Stimulated activated CD8-positive, alpha-beta memory T cell treated with anti-CD3 and anti-CD28 coated beads, Interleukin-12 subunit alpha, Interleukin-12 subunit beta, amount 100 ng/mL, for 24 hours (primary cell): ENCODE measurements around the gene PIEZO1.
"Not testable (repeated sequence)": the region's sequence is repeated elsewhere in the genome, so short reads cannot be mapped to it uniquely, and the experiment has no call there.

Experiments used
- DNase-seq: peaks from one replicate; pipeline ENCODE4 v3.0.0-alpha.2; 2020; ENCODE audit errors: extremely low read depth

The PIEZO1 gene, protein sequence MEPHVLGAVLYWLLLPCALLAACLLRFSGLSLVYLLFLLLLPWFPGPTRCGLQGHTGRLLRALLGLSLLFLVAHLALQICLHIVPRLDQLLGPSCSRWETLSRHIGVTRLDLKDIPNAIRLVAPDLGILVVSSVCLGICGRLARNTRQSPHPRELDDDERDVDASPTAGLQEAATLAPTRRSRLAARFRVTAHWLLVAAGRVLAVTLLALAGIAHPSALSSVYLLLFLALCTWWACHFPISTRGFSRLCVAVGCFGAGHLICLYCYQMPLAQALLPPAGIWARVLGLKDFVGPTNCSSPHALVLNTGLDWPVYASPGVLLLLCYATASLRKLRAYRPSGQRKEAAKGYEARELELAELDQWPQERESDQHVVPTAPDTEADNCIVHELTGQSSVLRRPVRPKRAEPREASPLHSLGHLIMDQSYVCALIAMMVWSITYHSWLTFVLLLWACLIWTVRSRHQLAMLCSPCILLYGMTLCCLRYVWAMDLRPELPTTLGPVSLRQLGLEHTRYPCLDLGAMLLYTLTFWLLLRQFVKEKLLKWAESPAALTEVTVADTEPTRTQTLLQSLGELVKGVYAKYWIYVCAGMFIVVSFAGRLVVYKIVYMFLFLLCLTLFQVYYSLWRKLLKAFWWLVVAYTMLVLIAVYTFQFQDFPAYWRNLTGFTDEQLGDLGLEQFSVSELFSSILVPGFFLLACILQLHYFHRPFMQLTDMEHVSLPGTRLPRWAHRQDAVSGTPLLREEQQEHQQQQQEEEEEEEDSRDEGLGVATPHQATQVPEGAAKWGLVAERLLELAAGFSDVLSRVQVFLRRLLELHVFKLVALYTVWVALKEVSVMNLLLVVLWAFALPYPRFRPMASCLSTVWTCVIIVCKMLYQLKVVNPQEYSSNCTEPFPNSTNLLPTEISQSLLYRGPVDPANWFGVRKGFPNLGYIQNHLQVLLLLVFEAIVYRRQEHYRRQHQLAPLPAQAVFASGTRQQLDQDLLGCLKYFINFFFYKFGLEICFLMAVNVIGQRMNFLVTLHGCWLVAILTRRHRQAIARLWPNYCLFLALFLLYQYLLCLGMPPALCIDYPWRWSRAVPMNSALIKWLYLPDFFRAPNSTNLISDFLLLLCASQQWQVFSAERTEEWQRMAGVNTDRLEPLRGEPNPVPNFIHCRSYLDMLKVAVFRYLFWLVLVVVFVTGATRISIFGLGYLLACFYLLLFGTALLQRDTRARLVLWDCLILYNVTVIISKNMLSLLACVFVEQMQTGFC (N-terminal part only)

DNA sequence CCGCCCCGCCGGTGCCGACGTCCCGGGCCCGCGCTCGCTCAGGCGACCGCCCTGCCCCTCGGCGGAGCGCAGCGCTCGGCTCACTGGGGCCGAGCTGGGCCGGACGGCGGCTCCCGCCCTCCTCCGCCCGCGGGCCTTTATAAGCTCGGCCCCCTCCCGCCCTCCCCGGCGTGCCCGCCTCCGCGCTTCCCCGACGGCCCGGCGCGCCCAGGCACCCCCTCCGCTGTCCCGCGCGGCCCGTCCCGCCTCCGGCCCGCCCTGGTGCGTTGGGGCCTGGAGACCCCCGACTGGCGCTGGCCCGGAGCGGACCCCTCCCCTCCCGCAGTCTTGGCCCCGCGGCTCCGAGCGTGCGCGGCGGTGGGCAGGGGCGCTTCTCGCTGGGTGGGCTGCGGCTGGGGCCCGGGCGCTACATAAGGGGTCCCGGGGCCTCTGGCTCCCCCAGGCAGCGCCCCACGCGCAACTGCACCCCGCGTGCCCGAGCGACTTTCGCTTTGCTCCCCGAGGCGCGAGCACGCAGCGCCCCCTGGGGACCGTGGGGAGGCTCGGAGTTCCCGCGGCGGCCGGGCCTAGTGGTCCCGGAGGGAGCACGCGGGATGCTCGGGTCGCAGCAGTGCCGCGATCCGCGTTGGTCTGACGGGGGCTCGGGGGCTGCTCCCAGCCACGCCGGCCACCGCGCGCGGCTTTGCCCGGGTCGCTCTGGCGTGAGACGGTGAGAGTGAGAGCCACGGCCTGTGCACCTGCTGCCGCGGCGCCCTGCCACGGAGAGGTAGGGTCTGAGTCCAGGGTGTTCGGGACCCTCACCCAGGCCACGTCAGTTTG is at the start of gene PIEZO1:
Gene PIEZO1 (minus strand): TSS at position 115 of the 819 bp plus-strand sequence. CDS start 256 bp downstream, outside the sequence.
- no peak for DNase-seq

DNA sequence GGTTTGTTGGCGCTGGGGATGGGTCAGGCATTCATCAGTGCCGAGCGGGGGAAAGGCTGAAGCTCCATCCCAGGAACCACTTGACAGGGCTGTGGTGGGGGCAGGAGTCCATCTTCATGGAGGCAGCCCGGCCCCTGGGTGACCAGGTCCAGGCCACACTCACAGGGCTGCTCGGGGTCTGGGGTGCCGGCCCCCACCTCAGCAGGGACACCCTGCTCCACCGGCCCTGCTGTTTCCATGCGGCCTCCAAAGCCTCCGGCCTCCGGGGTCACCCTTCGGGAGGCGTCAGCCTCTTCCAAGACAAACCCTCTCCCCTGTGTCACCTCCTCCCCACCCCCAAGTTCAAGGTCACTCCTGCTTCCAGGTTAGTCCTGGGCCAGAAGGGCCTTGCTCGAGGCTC is 49.6 kb upstream of the PIEZO1 start:
- no peak for DNase-seq

DNA sequence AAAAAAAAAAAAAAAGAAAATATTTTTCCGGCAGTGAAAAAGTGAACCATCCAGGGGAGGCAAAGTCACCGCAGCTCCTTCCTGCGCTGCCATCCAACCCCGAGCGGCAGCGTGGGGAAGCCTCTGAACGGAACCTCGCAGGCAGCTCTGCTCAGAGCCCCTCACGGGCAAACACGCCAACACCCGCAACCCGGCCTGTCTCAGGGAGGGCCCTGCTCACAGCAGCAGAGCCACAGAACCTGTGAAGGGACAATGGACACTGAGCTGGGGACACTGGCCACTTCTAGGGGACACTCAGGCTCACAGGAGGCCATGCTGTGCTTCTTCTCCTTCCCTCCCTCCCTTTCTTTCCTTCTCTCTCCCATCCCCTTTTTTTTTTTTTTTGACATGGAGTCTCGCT is 48.1 kb upstream of the PIEZO1 start:
- no peak for DNase-seq

DNA sequence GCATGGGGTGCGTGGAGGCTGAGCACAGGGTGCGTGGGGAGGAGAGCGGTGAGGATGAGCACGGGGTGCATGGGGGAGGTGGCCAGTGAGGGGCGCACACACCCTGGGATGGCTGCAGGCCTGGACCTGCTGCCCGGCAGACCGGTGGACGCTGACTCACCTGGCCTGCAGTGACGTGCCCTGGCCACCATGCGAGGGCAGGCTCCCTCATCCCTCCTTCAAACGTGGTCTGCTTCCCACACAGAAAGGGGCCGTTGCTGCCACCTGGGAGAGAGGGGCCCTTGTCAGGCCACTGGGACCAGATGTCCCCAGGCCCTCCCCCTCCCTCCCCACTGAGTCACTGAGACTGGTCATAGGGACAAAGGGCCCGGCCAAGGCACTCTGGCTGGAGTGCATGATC is 46.8 kb upstream of the PIEZO1 start:
- no peak for DNase-seq

DNA sequence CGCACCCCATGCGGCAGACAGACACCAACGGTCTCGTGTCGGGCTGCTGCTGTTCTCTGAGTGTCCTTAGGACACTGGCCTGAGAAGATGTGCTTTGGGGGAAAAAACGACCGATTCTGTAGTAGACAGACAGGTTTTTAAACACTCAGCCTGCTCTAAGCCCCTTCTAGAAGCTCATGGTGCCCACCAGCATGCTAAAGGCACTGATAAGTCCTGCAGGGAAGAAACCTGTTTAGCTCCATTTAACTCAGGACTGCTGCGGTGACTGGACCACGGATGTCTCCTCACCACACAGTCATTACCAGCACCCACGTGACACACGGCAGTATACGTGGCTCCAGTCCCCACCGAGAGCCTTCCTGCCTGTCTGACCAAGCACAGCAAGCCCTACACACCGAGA is 45.8 kb upstream of the PIEZO1 start:
- DNase-seq: no peak

DNA sequence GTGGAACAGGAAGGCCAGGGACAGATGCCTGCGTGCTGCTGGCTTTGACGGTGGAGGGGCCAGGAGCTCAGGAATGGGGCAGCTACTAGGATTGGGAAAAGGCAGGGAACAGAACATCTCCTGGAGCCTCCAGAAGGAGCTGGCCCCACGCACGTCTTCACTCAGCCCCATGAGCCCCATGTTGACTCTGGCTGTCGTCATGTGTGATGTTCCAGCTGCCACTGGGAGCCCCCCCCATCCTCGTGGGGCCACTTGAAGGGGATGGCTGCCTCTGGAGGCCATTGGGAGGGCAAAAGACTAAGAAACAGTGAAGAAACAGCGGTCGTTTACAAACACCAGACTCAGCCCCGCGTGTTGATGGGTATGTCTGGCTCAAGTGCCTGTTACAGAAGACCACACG is 45.2 kb upstream of the PIEZO1 start:
- DNase-seq: no peak

DNA sequence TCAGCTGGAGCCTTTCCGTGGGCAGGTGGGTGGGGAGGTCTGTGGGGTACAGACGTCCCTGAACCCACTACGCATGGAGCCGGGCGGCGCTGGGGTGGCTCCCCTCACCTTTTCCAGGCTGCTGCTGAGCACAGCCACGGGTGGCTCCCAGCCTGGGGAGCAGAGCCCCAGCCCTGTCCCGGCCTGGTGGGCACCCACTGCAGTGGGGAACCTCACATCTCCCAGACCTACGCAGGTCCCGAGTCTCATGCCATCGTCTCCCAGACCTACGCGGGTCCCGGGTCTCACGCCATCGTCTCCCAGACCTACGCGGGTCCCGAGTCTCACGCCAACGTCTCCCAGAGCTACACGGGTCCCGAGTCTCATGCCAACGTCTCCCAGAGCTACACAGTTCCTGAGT is 43.7 kb upstream of the PIEZO1 start:
- DNase-seq: no peak

DNA sequence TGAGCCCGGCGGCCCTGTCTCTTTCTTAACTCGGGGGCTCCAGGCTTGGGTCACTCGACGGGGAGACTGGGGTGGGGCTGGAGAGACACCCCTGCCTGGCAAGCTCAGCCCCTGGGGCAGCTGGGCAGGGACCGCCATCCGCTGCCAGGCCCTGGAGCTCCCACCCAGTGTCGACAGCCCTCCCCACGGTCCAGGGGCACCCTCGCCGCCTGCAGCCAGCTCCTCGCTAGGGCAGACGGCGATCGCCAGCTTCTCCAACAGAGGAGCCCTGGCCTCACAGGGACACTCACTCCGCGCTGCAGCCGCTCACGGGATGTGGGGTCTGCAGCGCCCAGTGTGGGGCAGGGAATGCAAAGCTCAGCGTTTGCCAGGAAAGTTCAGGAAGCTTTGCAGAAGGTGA is 42.7 kb upstream of the PIEZO1 start:
- DNase-seq: no peak

DNA sequence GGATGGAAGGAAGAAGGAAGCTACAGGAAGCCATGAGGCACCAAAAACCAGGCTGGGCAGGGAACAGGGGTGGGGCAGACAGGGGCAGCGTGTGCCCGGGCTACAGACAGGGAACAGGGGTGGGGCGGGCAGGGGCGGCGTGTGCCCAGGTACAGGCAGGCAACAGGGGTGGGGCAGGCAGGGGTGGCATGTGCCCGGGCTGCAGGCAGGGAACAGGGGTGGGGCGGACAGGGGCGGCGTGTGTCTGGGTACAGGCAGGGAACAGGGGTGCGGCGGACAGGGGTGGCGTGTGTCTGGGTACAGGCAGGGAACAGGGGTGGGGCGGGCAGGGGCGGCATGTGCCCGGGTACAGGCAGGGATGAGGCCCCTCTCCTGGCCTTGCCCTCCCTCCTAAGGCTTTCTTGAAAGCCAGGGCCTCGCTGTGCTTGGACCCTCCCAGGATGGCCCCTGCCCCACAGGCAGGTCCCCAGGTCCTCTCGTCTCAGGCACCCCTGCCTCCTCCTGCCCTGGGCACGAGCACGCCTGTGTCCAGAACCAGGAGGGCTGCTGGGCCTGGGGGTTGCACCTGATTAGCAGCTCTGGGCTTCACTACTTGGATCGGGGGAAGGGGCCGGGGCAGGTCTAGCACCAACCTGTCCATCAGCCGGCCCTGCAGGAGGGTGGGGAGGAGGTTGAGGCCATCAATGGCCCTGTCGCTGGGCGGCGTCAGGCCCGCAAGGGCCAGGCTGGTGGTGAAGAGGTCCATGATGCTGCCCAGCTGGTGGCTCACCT is 41.2 kb upstream of the PIEZO1 start:
- DNase-seq: no peak

DNA sequence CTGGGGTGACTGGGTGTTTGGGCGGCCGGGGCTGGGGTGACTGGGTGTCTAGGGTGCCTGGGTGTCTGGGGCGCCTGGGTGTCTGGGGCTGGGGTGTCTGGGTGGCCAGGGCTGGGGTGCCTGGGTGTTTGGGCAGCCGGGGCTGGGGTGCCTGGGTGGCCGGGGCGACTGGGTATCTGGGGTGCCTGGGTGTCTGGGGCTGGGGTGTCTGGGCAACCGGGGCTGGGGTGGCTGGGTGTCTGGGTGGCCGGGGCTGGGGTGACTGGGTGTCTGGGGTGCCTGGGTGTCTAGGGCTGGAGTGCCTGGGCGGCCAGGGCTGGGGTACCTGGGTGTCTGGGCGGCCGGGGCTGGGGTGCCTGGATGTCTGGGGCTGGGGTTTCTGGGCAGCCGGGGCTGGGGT is 40.1 kb upstream of the PIEZO1 start:
- DNase-seq: no peak

DNA sequence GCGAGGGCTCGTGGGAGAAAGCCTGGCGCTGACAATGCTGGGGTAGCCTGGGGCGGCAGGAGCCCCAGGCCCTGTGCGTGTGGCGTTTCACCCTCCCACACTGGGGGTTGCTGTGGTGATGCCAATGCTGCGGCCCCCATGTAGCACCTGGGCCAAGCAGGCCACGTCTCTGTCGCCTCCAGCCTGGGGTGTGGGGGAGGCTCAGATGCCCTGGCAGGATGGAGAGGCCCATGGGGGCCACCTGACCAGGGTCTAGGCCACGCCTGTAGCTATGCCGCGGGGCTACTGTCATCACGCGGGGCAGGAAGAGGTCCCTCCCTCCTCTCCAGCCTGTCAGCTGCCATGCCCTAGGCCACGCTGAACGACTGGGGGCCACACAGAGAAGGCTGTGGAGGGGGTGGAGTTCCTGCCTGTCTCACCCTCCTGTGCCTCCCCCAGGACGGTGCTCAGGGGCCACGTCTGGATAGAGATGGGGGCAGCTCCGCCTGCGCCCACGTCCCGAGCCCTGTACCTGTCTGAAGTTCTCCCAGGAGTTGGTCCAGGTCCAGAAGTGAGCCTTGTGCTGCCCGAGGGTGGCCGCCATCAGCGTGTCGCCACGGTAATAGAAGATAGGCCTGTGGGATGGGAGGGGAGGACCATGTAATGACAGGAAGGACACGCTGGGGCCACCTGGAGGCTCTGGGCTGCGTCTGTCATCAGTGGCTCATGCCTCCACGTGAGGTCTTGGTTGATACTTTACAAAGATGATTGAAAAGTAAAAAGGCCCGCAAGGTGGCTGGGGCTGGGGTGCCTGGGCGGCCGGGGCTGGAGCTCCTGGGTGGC is 39.4 kb upstream of the PIEZO1 start:
- no peak for DNase-seq

DNA sequence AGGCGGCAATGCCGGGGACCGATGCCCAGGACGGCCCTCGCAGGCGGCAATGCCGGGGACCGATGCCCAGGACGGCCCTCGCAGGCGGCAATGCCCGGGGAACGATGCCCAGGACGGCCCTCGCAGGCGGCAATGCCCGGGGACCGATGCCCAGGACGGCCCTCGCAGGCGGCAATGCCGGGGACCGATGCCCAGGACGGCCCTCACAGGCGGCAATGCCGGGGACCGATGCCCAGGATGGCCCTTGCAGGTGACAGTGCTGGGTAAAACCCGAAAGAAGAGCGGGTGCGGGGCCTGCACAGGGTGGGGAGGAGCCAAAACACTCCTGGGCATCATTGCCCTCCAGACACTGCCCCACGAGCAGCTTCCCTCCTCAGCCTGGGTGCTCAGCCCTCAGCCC is 38.6 kb upstream of the PIEZO1 start:
- not testable (repeated sequence) for DNase-seq

DNA sequence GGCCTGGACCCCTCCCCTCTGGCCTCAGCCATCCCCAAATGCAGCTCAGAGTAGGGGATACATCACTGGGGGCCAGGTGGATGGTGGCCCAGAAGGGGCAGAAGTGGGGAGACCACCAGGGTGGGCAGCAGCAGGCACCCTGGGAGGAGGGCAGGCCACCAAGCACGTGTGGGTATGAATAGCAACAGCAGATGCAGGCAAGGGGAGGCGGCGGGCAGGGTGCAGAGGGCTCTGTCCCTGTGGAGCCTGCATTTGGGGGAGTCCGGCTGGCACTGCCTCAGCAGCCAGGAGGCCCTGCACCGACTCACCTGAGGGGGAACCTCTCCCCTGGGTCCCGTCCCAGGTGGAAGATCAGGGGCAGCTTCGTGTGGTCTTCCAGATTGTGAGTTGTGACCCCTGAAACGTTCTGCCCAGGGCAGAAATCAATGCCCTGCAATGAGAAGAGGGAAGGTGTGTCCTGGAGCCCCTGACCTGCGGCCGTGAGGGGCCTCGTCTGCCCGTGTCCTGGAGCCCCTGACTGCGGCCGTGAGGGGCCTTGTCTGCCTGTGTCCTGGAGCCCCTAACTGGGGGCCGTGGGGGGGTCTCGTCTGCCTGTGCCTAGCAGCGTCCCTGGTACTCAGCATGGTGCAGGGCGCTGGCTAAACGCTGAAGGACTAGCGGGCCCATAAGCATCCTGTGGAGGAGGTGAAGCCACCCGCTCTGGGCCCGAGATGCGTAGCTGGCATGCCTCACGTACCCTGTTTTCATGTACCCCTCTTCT is 37.4 kb upstream of the PIEZO1 start:
- DNase-seq: no peak

DNA sequence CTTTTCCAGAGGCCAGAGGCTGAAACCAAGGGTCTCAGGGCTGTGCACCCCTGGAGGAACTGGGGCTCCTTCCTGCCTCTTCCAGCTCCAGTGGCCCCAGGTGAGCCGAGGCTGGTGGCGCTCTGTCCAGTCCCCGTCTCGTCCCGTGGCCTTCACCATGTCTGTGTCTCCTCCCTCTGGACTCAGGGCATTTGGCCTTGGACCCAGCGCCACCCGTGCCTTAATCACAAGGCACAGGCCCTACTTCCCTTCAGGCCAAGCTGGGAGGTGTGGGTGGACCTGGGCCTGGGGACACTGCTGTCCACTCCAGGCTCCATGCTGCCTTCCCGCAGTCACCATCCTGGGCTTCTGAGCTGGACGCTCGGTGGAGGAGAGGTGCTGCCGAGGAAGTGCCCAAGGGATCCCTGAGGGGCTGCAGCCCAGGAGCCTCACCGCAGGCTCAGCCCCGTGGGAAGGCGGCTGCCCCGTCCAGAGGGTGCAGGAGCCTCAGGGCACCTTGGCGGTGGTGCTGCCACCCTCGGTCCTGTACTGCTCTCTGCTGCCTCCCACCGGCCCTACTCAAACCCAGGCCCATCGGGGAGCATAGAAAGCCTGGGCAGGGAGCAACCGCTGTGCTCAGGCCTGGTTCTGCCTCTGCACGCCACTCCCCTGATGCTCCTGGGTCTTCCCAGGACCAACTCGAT is 36.3 kb upstream of the PIEZO1 start:
- DNase-seq: no peak

DNA sequence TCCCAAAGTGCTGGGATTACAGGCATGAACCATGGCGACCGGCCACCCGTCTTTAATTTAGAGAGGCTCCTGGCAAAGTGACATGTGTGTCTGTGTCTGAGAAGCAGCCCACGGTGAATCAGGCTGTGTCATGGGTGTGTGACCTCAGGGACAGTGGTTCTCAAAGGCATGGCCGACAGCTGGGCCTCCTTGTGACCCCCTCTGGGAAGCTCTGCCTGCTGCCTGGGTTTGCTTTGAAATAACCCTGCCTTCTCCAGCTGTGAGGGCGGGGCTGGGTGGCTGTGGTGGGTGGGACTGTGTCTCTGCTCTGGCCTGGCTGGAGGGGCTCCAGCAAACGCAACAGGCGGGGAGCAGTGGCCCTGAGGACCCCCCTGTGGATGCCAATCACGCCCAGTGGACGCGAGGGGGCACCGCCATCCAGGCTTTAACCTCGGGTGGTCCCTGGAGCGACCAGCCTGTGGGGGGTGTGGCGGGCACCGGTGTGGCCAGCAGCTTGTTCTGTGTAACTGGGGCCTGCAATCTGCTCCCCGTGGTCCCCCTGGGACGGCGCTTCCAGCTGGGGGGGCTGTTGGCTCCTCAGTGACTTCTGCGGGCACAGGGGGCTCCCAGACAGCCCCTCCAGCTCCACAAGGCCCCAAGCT is 35.5 kb upstream of the PIEZO1 start:
- no peak for DNase-seq

DNA sequence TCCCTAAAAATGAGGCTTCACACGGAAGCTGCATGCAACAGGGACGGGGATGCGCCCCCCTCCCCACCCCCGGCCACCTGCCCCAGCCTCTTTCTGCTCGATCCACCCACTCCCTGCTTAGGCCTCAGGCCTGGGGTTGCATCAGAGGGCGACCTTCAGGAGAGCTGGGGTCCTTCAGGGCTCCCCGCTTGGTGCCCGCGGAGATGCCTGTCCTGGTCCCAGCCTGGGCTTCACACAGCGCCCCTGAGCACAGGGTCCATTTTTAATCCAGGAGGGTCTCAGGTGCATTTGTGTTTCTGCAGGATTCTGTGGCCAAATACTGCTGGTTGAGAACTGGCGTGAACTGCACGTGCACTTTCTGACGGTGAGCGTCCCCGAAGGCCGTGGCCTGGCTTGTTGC is 34.1 kb upstream of the PIEZO1 start:
- DNase-seq: no peak

DNA sequence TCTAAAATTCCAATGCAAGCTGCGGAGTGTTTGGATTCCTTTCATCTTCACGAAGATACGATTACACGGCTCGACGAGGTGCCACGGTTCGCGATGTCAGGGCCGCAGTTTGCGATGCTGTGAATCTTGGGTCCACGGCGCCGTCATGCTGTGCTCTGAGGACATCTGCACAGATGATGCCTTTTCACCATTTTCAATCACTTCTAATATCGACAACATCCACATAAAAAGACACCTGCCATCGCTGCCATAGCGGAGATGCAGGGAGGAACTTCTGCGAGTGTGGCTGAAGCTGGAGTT is 33.5 kb upstream of the PIEZO1 start:
- DNase-seq: no peak
